OCI-LY1 (cell line): Measurements from ENCODE around the gene TAF7.

ENCODE experiments used
- CTCF ChIP-seq: fragments of 200-600 bp; sonication (generic), shearing (Covaris generic); IDR thresholded peaks from 2 replicates; pipeline ENCODE4 v1.5.1; 2017; ENCODE audit warnings: mild to moderate bottlenecking, antibody characterized with exemption, low read length, moderate library complexity, mixed read lengths
- EZH2 ChIP-seq: fragments of 200-600 bp; sonication (generic), shearing (Covaris generic); IDR thresholded peaks from 2 replicates; pipeline ENCODE4 v1.8.0; 2017; ENCODE audit warnings: borderline replicate concordance, mixed run types, mild to moderate bottlenecking, antibody characterized with exemption, low read length, moderate library complexity, mixed read lengths

GRCh38 chr5:141338538-141339306, 18.1 kb upstream of the TAF7 start, which contains the start of gene PCDHGA2:
- peak; percentile 40; the same call in 1 of the 2 replicates for TF ChIP-seq CTCF
- no peak for TF ChIP-seq EZH2
